DMS79 (cell line): ENCODE data around the gene TACC2.

Experiments
- DNase-seq: peaks from one replicate; lab custom pipeline; 2025; lab: John Stamatoyannopoulos, UW

TACC2 gene

GRCh38 chr10:122280156-122280555 is 291.2 kb downstream of the TACC2 start:
- DNase-seq = no peak

- DNase-seq = no peak
Measured at GRCh38 chr10:122281018-122281626, 292.2 kb downstream of the TACC2 start.

DNA sequence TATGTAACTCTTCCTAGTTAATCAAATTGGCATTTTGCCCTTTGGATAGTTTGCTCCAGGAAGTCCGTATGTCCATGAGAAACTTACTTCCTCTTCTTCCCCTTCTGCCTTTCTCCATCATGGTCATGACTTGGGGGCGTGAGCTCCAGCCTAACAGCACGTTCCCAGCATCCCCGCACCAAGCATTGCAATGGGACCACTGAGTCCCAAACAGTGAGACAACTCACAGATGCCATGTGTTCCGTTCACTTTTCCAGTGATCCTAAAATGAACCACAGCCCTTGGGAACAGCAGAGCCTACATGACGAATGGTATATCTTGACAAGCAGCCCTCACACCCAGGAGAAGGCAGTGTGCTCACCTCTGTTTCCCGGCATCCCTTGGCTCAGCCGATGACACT is 292.8 kb downstream of the TACC2 start:
- DNase-seq = no peak

DNA sequence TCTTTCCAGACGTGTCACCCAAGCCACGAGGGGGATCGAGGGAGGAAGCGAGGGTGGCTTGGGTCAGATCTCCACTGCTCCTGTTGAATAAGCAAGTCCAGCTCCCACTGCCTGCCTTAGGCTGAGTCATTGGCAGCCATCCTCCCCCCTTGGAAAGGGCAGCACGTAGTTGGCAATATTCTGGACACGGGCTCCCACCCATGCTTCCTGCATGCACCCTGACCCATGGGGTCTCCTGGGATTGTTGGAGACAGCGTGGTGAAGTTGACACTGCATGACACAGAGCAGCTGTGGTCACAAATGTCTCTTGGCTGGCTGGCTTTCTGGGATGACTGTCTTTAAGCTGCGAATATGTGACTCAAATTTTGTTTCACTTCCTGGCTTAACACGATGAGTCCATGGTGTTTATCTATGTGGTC is 293.3 kb downstream of the TACC2 start:
- no peak for DNase-seq

DNA sequence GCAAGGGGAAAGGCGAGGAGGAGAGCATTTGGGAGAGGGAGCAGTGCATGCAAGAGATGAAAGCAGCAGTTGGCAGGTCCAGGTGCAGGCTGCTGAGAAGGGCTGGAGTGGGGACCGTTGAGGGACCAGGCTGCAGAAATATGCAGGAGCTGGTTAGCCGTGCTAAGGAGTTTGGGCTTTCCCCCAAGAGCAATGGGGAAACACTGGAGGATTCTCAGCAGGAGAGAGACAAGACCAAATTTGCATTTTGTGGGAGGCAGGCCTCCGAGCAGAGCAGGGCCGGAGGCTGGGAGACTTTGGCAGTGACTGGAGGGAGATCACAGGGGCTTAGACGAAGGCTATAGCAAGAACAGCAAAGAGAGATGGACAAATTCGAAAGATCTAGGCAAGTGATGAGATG is 293.9 kb downstream of the TACC2 start:
- no peak for DNase-seq

DNA sequence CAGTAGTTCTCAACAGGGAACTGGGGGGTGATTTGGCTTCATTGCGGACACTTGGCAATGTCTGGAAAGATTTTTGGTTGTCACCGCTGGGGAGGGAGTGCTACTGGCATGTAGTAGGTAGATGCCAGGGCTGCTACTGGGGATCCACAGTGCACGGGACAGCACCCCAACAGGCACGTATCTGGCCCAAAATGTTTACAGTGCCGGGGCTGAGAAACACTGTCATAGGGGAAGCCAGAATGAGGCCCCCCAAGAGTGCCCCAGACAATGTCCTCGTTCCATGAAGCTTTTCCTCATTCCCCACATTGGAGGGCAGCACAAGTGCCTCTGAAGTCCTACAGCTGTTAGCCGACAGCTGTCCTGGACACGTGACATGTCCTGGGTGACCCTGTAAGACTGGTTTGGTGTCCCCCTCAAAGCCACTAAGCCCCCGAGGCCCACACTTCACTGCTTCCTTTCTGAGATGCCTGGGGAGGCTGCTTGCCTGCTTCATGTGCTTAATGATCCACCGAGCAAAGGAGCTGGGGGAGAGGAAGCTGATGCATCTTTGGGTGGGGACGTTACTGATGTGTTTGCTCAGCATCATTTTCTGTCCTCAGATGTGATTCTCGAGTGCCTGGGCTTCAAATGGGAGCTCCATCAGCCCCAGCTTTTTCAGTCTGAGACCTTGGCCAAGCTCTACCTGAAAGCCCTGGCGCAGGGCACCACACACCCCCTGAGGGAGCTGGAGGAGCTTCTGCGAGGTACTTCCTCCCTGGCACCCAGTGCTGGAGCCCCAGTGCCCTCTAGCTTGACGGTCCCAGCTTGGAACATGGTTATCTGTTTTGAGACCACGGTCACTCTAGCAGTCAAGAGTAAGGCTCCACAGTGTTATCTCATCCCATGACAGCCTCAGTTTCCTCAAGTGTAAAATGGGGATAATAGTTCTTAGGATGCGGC is 296.8 kb downstream of the TACC2 start:
- no peak for DNase-seq

DNA sequence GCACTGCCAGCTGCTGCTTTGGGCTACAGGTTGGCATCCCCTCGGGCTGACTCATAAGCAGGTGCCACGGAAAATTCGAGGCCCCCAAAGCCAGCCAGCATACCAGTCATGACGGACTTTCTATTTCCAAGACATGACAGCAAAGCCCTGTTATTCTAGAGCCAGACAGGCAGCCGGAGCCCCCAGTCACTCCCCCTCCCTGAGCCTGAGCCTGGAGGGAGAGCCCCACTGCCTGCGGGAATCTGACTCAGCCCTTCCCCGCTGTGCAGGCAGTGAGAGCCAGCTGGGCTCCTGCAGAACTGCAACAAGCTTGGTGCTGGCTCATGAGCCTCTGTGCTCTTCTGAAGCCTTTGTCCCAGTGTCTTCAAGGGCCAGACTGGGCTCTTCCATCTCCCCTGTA is 297.9 kb downstream of the TACC2 start:
- no peak for DNase-seq

- no peak for DNase-seq
Measured at GRCh38 chr10:122287570-122287969, 298.6 kb downstream of the TACC2 start.

DNA sequence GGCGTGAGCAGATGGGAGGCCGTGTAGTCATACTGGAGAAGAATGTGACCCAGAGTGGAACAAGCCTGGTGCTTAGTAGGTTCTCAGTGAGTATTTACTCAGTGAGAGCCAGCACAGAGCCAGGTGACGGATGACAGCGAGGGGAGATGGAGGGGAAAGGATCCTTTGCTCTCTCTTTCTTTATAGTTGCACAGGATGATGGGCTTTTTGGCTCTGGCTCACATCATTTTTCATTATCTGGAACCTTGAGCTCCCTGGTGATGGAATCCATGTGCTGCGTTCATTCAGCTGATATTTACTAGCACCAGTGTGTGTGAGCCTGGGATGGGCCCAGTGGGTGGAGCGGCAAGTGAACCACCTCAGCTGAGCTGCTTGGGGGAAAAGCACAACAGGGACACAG is 299.3 kb downstream of the TACC2 start:
- DNase-seq = no peak

DNA sequence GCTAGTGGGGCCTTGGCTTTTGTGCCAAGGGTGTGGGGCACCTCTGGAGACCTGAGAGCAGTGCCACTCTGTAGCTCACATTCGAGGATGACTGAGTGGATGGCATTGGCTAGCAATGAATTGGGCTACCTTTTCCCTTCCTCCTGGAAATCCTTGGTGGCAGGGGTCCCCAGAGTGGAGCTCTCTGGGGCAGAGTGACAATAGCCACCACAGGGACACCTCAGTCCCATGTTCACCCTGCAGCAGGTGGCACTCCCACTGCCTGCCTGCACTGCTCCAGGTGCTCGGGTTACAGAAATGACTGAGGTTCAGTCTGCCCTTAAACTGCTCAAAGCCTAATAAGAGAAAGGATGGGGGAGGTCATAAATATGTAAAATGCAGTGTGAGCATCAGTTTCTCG is 300.0 kb downstream of the TACC2 start:
- no peak for DNase-seq

DNA sequence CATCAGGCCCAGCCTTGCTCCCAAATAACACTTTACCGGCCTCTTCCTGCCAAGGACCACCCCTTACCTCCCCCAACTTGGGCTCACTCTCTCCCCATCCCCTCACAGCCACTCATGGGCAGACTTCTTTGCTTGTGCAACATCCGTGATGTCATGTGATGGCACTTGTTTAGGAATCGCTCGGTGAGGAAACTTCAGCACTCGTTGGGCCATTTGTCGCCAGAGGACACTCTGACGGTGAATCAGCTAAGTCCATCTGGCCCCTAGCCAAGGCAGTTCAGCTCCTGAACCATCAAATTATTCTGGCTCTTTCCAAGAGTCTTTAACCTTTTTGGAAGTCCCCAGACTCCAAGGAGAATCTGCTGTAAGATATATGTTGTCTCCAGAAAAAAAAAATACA is 301.4 kb downstream of the TACC2 start:
- DNase-seq = no peak

- DNase-seq = no peak
Measured at GRCh38 chr10:122290833-122291532, 302.0 kb downstream of the TACC2 start.

DNA sequence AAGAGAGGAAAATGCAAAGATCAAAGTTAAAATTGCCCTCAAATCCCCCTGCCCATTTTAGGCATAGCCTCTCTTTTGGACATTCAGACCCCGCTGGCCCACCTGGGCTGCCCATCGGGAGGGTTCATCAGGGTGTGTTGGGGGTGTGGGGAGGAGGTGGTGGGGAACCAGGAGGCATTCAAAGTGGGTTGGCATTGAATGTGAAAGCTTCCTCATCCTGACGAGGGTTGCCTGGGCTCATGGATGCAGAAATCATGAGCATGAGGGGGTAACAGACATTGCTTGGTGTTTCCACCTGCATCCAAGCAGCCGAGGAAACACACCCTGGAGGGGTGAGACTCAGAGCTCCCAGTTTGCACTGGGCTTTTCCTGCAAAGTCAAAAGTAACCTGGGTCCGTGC is 302.8 kb downstream of the TACC2 start:
- no peak for DNase-seq

- DNase-seq = no peak
Measured at GRCh38 chr10:122292376-122292775, 303.4 kb downstream of the TACC2 start.

GRCh38 chr10:122293156-122293960 is 304.4 kb downstream of the TACC2 start:
- DNase-seq = no peak

- DNase-seq = no peak
Measured at GRCh38 chr10:122293961-122294380, 305.0 kb downstream of the TACC2 start.

- DNase-seq = no peak
Measured at GRCh38 chr10:122294511-122295450, 305.8 kb downstream of the TACC2 start.

GRCh38 chr10:122295451-122295809 is 306.5 kb downstream of the TACC2 start:
- DNase-seq = no peak

GRCh38 chr10:122296363-122297120 is 307.6 kb downstream of the TACC2 start:
- DNase-seq = no peak

- DNase-seq = no peak
Measured at GRCh38 chr10:122297583-122297982, 308.6 kb downstream of the TACC2 start.
